Vagina (tissue), 2 donors: ENCODE measurements around the gene ZIC4. TPM values are rescaled to one million over a fixed set of nuclear protein-coding genes. Genes with fewer than 3 reads are reported as not detected.

Experiments
- DNase-seq, 2 donors: peaks; one replicate each; pipeline ENCODE4 v3.0.0-alpha.2; 2017; ENCODE audit errors: extremely low spot score in 2 of 2
- H3K27ac ChIP-seq: fragments of 200-600 bp; sonication (generic); one replicate; pipeline ENCODE4 v1.5.1; 2019
- H3K27me3 ChIP-seq: fragments of 200-600 bp; sonication (generic); one replicate; pipeline ENCODE4 v1.5.1; 2019
- H3K36me3 ChIP-seq, 2 donors: fragments of 200-600 bp; sonication (generic); one replicate each; pipeline ENCODE4 v1.5.1; 2017 to 2019
- H3K4me1 ChIP-seq: fragments of 200-600 bp; sonication (generic); one replicate; pipeline ENCODE4 v1.5.1; 2019
- H3K4me3 ChIP-seq, 2 donors: fragments of 200-600 bp; sonication (generic); 1 replicate in 1 of 2; 2 replicates in 1 of 2; pipeline ENCODE4 v1.5.1; 2016 to 2019
- H3K9me3 ChIP-seq: fragments of 200-600 bp; sonication (generic); one replicate; pipeline ENCODE4 v1.5.1; 2019
- POLR2A ChIP-seq, 2 donors: fragments of 450-650 bp; IDR thresholded peaks; one replicate each; pipeline ENCODE4 v1.6.1; 2017; ENCODE audit warnings: antibody characterized with exemption in 2 of 2, mild to moderate bottlenecking in 2 of 2, moderate library complexity in 2 of 2
- POLR2AphosphoS5 ChIP-seq, 2 donors: sonication (generic); formaldehyde crosslinking; IDR thresholded peaks; one replicate each; pipeline ENCODE4 v1.9.0; 2017; ENCODE audit warnings: antibody characterized with exemption in 2 of 2, mild to moderate bottlenecking in 2 of 2, low read depth in 1 of 2; ENCODE audit not compliant: insufficient read depth in 1 of 2
- intact Hi-C: fragments of 100-400 bp; cut with DNase I; formaldehyde crosslinking; loops from one replicate; pipeline ENCODE4 v1.15.1; 2023
- total RNA-seq: library from RNA; depleted of rRNA; stranded (reverse); fragments of >200 nt; gene quantifications from one replicate; pipeline ENCODE4 v1.2.3, GENCODE V29; 2016
- TF ChIP-seq, protein P1 (sequence below), 3 experiments: fragments of 450-650 bp in 2 of 3; fragments of 200-600 bp in 1 of 3; sonication (generic) in 1 of 3; IDR thresholded peaks; one replicate each; pipeline ENCODE4 v1.5.1; 2017 to 2019; ENCODE audit warnings: antibody characterized with exemption in 3 of 3, mild to moderate bottlenecking in 2 of 3, moderate library complexity in 2 of 3

ZIC4 gene
- total RNA-seq, 1 donor from 2014 or later: not detected

DNA sequence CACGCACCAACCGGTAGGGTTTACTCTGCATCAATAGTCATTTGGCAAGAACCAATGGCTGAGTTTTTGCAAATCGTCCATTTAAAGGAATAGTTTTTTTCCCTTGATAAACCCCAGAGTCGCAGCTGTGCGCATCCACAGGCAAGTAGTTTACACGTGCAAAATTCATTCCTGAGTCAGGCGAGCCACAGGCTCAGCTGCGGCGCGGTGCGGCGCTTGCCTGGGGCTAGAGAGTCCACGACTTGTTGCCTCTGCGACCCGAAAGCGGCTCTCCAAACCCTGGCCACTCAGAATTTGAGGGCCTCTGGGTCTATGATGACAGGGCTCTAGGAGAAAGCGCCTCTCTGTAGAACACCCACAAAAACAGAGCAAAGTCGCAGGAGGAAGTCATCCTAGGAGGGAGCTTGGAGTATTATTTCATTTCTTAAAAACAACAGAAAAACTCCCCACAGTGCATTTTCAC, 36.7 kb downstream of the ZIC4 start:
- intact Hi-C loops: no loop called here
- Histone ChIP-seq H3K27me3 (peaks cover 10% of the 10 kb centered on the region), H3K4me1 (no peaks in the 10 kb centered on the region), H3K27ac (no peak overlapping the region), H3K4me3 (no peak overlapping the region), H3K9me3 (no peaks in the 10 kb centered on the region), H3K36me3 (no peaks in the 10 kb centered on the region)
- DNase-seq: peak in 1 of 2 donors; percentile 82
- TF ChIP-seq POLR2A (IDR thresholded peaks at IDR 0.05) (no peak), POLR2AphosphoS5 (IDR thresholded peaks at IDR 0.05; ENCODE audit: insufficient read depth in 1 of 2, low read depth in 1 of 2) (no peak)
- TF ChIP-seq, protein P1, sequence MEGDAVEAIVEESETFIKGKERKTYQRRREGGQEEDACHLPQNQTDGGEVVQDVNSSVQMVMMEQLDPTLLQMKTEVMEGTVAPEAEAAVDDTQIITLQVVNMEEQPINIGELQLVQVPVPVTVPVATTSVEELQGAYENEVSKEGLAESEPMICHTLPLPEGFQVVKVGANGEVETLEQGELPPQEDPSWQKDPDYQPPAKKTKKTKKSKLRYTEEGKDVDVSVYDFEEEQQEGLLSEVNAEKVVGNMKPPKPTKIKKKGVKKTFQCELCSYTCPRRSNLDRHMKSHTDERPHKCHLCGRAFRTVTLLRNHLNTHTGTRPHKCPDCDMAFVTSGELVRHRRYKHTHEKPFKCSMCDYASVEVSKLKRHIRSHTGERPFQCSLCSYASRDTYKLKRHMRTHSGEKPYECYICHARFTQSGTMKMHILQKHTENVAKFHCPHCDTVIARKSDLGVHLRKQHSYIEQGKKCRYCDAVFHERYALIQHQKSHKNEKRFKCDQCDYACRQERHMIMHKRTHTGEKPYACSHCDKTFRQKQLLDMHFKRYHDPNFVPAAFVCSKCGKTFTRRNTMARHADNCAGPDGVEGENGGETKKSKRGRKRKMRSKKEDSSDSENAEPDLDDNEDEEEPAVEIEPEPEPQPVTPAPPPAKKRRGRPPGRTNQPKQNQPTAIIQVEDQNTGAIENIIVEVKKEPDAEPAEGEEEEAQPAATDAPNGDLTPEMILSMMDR (IDR thresholded peaks at IDR 0.05): no peak

DNA sequence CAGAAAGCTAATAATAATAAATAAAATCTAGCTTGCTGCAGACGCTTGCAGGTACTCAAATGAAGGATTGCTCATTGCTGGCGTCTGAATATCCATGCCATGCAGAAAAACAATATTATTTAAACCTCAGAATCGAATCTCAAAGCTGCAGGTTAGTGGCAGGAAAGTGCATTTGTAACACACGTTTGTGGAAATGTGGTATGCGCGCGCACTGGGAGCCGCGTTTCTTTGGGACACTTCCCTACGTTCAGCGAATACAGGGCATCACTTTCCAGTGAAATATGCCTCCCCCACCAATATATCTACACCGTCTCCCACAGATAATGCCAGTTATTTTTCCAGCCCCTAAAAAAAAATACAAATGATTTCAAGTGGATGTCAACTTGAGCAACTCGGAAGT, 37.1 kb downstream of the ZIC4 start:
- no peak for TF ChIP-seq POLR2AphosphoS5 (IDR thresholded peaks at IDR 0.05; ENCODE audit: insufficient read depth in 1 of 2, low read depth in 1 of 2)
- TF ChIP-seq, protein P1 (IDR thresholded peaks at IDR 0.05): no peak
- no peak for TF ChIP-seq POLR2A (IDR thresholded peaks at IDR 0.05)
- Histone ChIP-seq H3K27me3 (peaks cover 10% of the 10 kb centered on the region), H3K4me3 (no peak overlapping the region), H3K9me3 (no peaks in the 10 kb centered on the region), H3K27ac (no peak overlapping the region), H3K4me1 (no peaks in the 10 kb centered on the region), H3K36me3 (no peaks in the 10 kb centered on the region)
- DNase-seq: no peak
- intact Hi-C loops: no loop called here

DNA sequence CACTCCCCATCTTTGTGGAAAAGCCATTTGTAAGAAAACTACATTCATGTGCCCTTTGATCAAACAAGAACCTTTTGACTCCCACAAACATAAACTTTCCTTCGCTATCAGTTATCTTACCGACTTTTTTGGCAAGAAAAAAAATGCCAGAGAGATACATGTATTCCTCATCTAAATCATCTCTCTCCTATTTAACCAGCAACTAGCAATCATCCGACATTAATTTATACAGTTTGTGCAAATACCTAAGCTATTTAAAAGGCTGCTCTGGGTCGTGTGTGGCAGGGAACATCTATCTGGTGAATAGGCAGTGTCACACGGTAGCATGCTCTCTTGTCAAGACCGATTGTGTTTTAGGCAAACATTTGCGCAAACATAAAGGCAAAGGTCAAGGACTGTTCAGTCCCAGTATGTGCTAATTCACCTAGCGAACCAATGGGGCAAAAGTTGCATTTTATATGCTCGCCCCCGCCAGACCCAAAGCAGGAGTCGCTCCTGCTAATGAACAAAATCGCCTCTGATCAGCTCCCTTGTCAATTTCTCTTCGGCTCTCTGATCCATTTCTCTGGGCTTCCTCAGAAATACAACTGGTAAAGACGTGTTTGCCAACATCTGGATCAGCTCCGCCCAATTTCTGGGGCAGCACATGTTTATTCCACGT, 37.7 kb downstream of the ZIC4 start:
- intact Hi-C loops: no loop called here
- no peaks in the 10 kb centered on the region for H3K4me1 ChIP-seq
- H3K36me3 ChIP-seq: no peaks in the 10 kb centered on the region
- H3K4me3 ChIP-seq: no peak overlapping the region
- DNase-seq: no peak
- H3K27me3 ChIP-seq: peaks cover 10% of the 10 kb centered on the region
- no peaks in the 10 kb centered on the region for H3K9me3 ChIP-seq
- TF ChIP-seq POLR2AphosphoS5 (IDR thresholded peaks at IDR 0.05; ENCODE audit: insufficient read depth in 1 of 2, low read depth in 1 of 2) (no peak), POLR2A (IDR thresholded peaks at IDR 0.05) (no peak)
- TF ChIP-seq, protein P1 (IDR thresholded peaks at IDR 0.05): no peak
- no peak overlapping the region for H3K27ac ChIP-seq

DNA sequence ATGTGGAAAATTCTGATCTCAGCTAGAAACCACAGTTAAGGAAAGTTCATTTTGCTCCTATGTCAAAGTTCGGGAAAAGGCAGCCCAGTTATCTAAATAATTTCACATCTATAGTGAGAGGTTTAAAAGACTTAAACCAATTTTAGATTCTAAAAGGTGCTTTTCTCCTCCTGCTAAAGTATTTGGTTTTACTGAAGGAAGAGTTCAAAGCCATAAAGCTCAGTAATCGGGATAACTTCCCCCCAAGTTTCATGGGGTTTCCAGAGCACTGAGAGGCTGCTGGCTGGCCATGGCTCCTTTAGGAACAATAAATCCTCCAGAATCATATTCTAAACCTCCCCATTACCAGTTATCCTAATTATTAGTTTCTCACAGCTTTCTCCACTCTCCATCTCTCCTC, 38.2 kb downstream of the ZIC4 start:
- Histone ChIP-seq H3K9me3 (no peaks in the 10 kb centered on the region), H3K4me3 (no peak overlapping the region), H3K4me1 (no peaks in the 10 kb centered on the region), H3K27me3 (peaks cover 6% of the 10 kb centered on the region), H3K27ac (no peak overlapping the region), H3K36me3 (no peaks in the 10 kb centered on the region)
- TF ChIP-seq POLR2AphosphoS5 (IDR thresholded peaks at IDR 0.05; ENCODE audit: insufficient read depth in 1 of 2, low read depth in 1 of 2) (no peak), POLR2A (IDR thresholded peaks at IDR 0.05) (no peak)
- TF ChIP-seq, protein P1 (IDR thresholded peaks at IDR 0.05): no peak
- no peak for DNase-seq
- intact Hi-C loops: no loop called here

- H3K4me3 ChIP-seq: no peak overlapping the region
- H3K4me1 ChIP-seq: no peaks in the 10 kb centered on the region
- TF ChIP-seq, protein P1 (IDR thresholded peaks at IDR 0.05): no peak
- TF ChIP-seq POLR2A (IDR thresholded peaks at IDR 0.05) (no peak), POLR2AphosphoS5 (IDR thresholded peaks at IDR 0.05; ENCODE audit: insufficient read depth in 1 of 2, low read depth in 1 of 2) (no peak)
- H3K9me3 ChIP-seq: no peaks in the 10 kb centered on the region
- no peak overlapping the region for H3K27ac ChIP-seq
- H3K27me3 ChIP-seq: peaks cover 5% of the 10 kb centered on the region
- no peak for DNase-seq
- intact Hi-C loops: no loop called here
- no peaks in the 10 kb centered on the region for H3K36me3 ChIP-seq
Observed at GRCh38 chr3:147367676-147368075, 38.7 kb downstream of the ZIC4 start.
